ENCODE data around the gene LIMCH1. TPM values are rescaled to one million over a fixed set of nuclear protein-coding genes. Genes with fewer than 3 reads are reported as not detected.

Gene LIMCH1
- total RNA-seq, 1 experiment from 2014 or later, result 3.3 TPM

- Histone ChIP-seq H3K4me2 (ENCODE audit: insufficient read depth, insufficient read length, low read length) (no peak overlapping the region), H2AFZ (ENCODE audit: low read length) (no peak overlapping the region), H2BK5ac (ENCODE audit: insufficient read length, low read length) (no peak overlapping the region), H2BK12ac (ENCODE audit: insufficient read length, low read depth, low read length) (no peak overlapping the region), H2BK15ac (ENCODE audit: low read depth, low read length) (no peak overlapping the region), H3K9ac (ENCODE audit: extremely low read depth, insufficient read length, low read length) (no peak overlapping the region), H3K56ac (ENCODE audit: insufficient read length, low read depth, low read length) (no peak overlapping the region), H3K27me3 (ENCODE audit: insufficient read depth, low read length) (no peaks in the 10 kb centered on the region; the same call in 1 of the 2 replicates), H3K27ac (ENCODE audit: insufficient read length, low read depth, low read length) (no peak overlapping the region), H3K23me2 (ENCODE audit: insufficient read length, low read depth, low read length, poor library complexity, severe bottlenecking) (no peaks in the 10 kb centered on the region), H3K18ac (ENCODE audit: insufficient read length, low read depth, low read length) (no peak overlapping the region), H3T11ph (ENCODE audit: low read length) (no peak overlapping the region), H4K91ac (ENCODE audit: insufficient read length, low read depth, low read length) (no peak overlapping the region), H3K4ac (ENCODE audit: low read depth, low read length) (no peak overlapping the region), H3K79me1 (ENCODE audit: insufficient read depth, low read depth, low read length, poor library complexity, severe bottlenecking) (no peaks in the 10 kb centered on the region), H2AK5ac (ENCODE audit: insufficient read length, low read length) (no peak overlapping the region), H3K23ac (ENCODE audit: insufficient read length, low read depth, low read length) (no peak overlapping the region), H4K20me1 (ENCODE audit: control insufficient read depth, insufficient read depth, insufficient read length) (no peaks in the 10 kb centered on the region), H2BK120ac (ENCODE audit: low read depth, low read length, poor library complexity, severe bottlenecking) (no peak overlapping the region), H2BK20ac (ENCODE audit: low read depth, low read length, poor library complexity, severe bottlenecking) (no peak overlapping the region), H4K8ac (replicated peaks; ENCODE audit: insufficient read length, low read depth, low read length) (no peak overlapping the region), H3K9me3 (ENCODE audit: control insufficient read depth, low read depth, low read length) (no peaks in the 10 kb centered on the region), H4K5ac (ENCODE audit: insufficient read length, low read depth, low read length) (no peak overlapping the region), H3K4me1 (ENCODE audit: insufficient read depth, low read length) (no peaks in the 10 kb centered on the region), H3K79me2 (ENCODE audit: insufficient read depth, low read length) (no peaks in the 10 kb centered on the region), H3K14ac (ENCODE audit: insufficient read depth, low read length) (no peak overlapping the region)
- Mint-ChIP-seq H3K9me3 (peaks cover 5 to 6% of the 10 kb centered on the region in 2 experiments), H3K4me1 (no peaks in the 10 kb centered on the region), H3K27ac (no peak overlapping the region), H3K36me3 (ENCODE audit: insufficient read depth in 1 of 3, low read depth in 3 of 3) (no peaks in the 10 kb centered on the region), H3K4me3 (no peak overlapping the region), H3K27me3 (ENCODE audit: low read depth) (peaks cover 85% of the 10 kb centered on the region)
- no peak for DNase-seq
- TF ChIP-seq CTCF (conservative IDR thresholded peaks at IDR 0.05), result peak; percentile 73
- no CpG with 5 or more reads among the region's 1 CpG for WGBS (ENCODE audit: extremely low coverage, insufficient read length, low lambda C conversion rate)
Measured at GRCh38 chr4:41725254-41725653, 187.3 kb downstream of the LIMCH1 start.
